NT2/D1 (cell line): ENCODE measurements around the gene CACNB2.

ENCODE experiments used
- SUZ12 ChIP-seq: IDR thresholded peaks from 2 replicates; pipeline ENCODE4 v1.6.1; 2011; ENCODE audit not compliant: insufficient read length, insufficient read depth; ENCODE audit errors: extremely low read depth
- YY1 ChIP-seq: IDR thresholded peaks from 2 replicates; pipeline ENCODE4 v1.6.1; 2011; ENCODE audit not compliant: insufficient read length, insufficient read depth
- ZNF274 ChIP-seq: IDR thresholded peaks from 2 replicates; pipeline ENCODE4 v1.6.1; 2011; ENCODE audit warnings: mild to moderate bottlenecking, low read depth, low read length

DNA sequence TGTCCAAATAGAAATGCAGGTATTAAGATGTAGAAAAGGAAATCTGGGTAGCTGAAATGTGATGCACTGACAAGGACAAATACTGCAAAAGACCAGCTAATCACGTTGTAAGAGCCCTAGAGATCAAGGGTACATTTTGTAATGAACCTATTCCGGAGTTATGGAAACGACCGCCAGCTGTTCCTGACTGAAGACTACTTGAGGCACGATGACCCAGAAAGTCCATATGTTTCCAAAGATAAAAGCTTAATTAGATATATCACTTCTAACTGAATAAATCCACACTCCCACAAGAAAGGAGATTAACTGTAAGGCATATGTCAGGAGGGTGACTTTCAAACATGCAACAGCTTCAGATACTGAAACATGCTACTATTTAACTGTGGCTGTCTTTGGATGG is 257.7 kb downstream of the CACNB2 start:
- TF ChIP-seq ZNF274, result no peak
- no peak for TF ChIP-seq YY1
- TF ChIP-seq SUZ12, result no peak
